K562 (cell line): ENCODE measurements around the gene KRT76. TPM values are rescaled to one million over a fixed set of nuclear protein-coding genes. Genes with fewer than 3 reads are reported as not detected.

Source experiments
- ATAC-seq: fragments of 200-7000 bp; cut with Tn5 transposase; 3 replicates; pipeline ENCODE4 v1.9.1; 2020; ENCODE audit warnings: moderate library complexity
- BruUV-seq: library from RNA; stranded (reverse); fragments of 400-500 nt; replicated peaks from 2 replicates; lab custom pipeline; 2021; lab: Mats Ljungman, UMichigan
- CTCF ChIA-PET: fragments of 300-600 bp; formaldehyde crosslinking; extraction: SDS; loops from one replicate; lab custom pipeline; 2021; ENCODE audit warnings: low intra/inter-chr PET ratio; lab: Yijun Ruan, JAX
- POLR2A ChIA-PET: fragments of 300-600, 350-650 bp; sonication (Branson Sonifier 250); formaldehyde crosslinking; extraction: SDS; loops from one replicate; lab custom pipeline; 2021; ENCODE audit warnings: antibody characterized with exemption, inconsistent platforms; lab: Yijun Ruan, JAX
- DNase-seq, 4 experiments: peaks; one replicate each; pipeline versions ENCODE4 v3.0.0 to v3.0.0-alpha.2; 2011 to 2018; ENCODE audit warnings: low spot score in 3 of 4, mixed read lengths in 3 of 4; ENCODE audit errors: extremely low read depth in 1 of 4
- FAIRE-seq: peaks from 2 replicates; lab custom pipeline; 2011; peaks lifted over from hg19 to GRCh38; lab: Jason Lieb, UNC
- H2AFZ ChIP-seq: 2 replicates; pipeline ENCODE4 v1.6.0; 2011; ENCODE audit warnings: low read depth, low read length, control low read depth, inconsistent platforms
- H3K27ac ChIP-seq: fragments of 200-600 bp; 3 replicates; pipeline ENCODE4 v1.8.0; 2011; ENCODE audit warnings: low read depth, mild to moderate bottlenecking, control low read depth, inconsistent platforms, low read length, moderate library complexity, mixed read lengths; ENCODE audit errors: extremely low read depth
- H3K27me3 ChIP-seq, 2 experiments: fragments of 300-600 bp in 1 of 2; 2 replicates in 1 of 2; 3 replicates in 1 of 2; pipeline versions ENCODE4 v1.6.0 to v1.8.0; 2011; ENCODE audit warnings: inconsistent platforms in 2 of 2, low read length in 2 of 2, mild to moderate bottlenecking in 1 of 2, mixed read lengths in 1 of 2, moderate library complexity in 1 of 2; ENCODE audit not compliant: control insufficient read depth in 2 of 2, insufficient read depth in 2 of 2
- H3K36me3 ChIP-seq: fragments of 300-600 bp; 3 replicates; pipeline ENCODE4 v1.8.0; 2011; ENCODE audit warnings: mild to moderate bottlenecking, low read length, inconsistent platforms; ENCODE audit not compliant: control insufficient read depth, insufficient read depth
- H3K4me1 ChIP-seq, 2 experiments: fragments of 200-600 bp in 1 of 2; replicated peaks in 1 of 2; 2 replicates in 1 of 2; 3 replicates in 1 of 2; pipeline versions ENCODE4 v1.5.1 to v1.8.0; 2011; ENCODE audit warnings: inconsistent platforms in 2 of 2, low read length in 2 of 2, mild to moderate bottlenecking in 1 of 2, mixed read lengths in 1 of 2, moderate library complexity in 1 of 2; ENCODE audit not compliant: control insufficient read depth in 2 of 2, insufficient read depth in 2 of 2
- H3K4me2 ChIP-seq: 2 replicates; pipeline ENCODE4 v1.6.1; 2011; ENCODE audit warnings: low read length, control low read depth, inconsistent platforms, mixed read lengths; ENCODE audit not compliant: insufficient read depth
- H3K4me3 ChIP-seq: fragments of 200-600 bp; sonication (generic), shearing (Covaris generic); 2 replicates; pipeline ENCODE4 v1.5.1; 2016; ENCODE audit warnings: control low read depth, inconsistent platforms
- H3K79me2 ChIP-seq: fragments of 200-600 bp; 3 replicates; pipeline ENCODE4 v1.8.0; 2011; ENCODE audit warnings: low read length, inconsistent platforms; ENCODE audit not compliant: control insufficient read depth, insufficient read depth
- H3K9ac ChIP-seq, 2 experiments: 2 replicates each; pipeline versions ENCODE4 v1.6.0 to v1.6.1; 2011; ENCODE audit warnings: low read depth in 2 of 2, low read length in 2 of 2, control low read depth in 1 of 2, inconsistent platforms in 1 of 2, mild to moderate bottlenecking in 1 of 2, mixed read lengths in 1 of 2; ENCODE audit not compliant: insufficient read depth in 1 of 2
- H3K9me1 ChIP-seq: one replicate; pipeline ENCODE4 v1.6.0; 2011; ENCODE audit warnings: inconsistent platforms, mild to moderate bottlenecking, low read length, moderate library complexity; ENCODE audit not compliant: control insufficient read depth, insufficient read depth
- H3K9me3 ChIP-seq: replicated peaks from 2 replicates; pipeline ENCODE4 v1.5.1; 2011; ENCODE audit warnings: low read depth, low read length, inconsistent platforms; ENCODE audit not compliant: control insufficient read depth, insufficient read depth
- H4K20me1 ChIP-seq: replicated peaks from 2 replicates; pipeline ENCODE4 v1.6.1; 2011; ENCODE audit warnings: low read length, inconsistent platforms, mixed read lengths; ENCODE audit not compliant: control insufficient read depth, insufficient read depth
- BRCA1 ChIP-seq, 2 experiments: fragments of 450-650 bp in 1 of 2; sonication (generic) in 1 of 2; formaldehyde crosslinking in 1 of 2; IDR thresholded peaks; 2 replicates each; pipeline versions ENCODE4 v1.5.0 to v1.6.1; 2017 to 2020; ENCODE audit warnings: mild to moderate bottlenecking in 1 of 2, missing genetic modification reagents in 1 of 2
- CBFB ChIP-seq: sonication (generic); formaldehyde crosslinking; IDR thresholded peaks from 2 replicates; pipeline ENCODE4 v1.4.0; 2020; ENCODE audit warnings: mild to moderate bottlenecking, missing genetic modification reagents
- CHCHD3 ChIP-seq: fragments of 250-450 bp; sonication (Bioruptor Pico); IDR thresholded peaks from 2 replicates; pipeline ENCODE4 v2.1.2; 2022; ENCODE audit warnings: mild to moderate bottlenecking
- ELF2 ChIP-seq: fragments of 250-450 bp; sonication (Bioruptor Pico); IDR thresholded peaks from 2 replicates; pipeline ENCODE4 v1.5.0; 2021; ENCODE audit warnings: mild to moderate bottlenecking
- PRMT5 ChIP-seq: sonication (generic); formaldehyde crosslinking; IDR thresholded peaks from 2 replicates; pipeline ENCODE4 v1.5.0; 2020; ENCODE audit warnings: missing genetic modification reagents
- SP2 ChIP-seq: IDR thresholded peaks from 2 replicates; pipeline ENCODE4 v1.6.1; 2011; ENCODE audit warnings: mild to moderate bottlenecking, low read depth, low read length, moderate library complexity; ENCODE audit not compliant: poor library complexity, severe bottlenecking; ENCODE audit errors: extremely low read depth
- SRSF3 ChIP-seq: fragments of 200-400 bp; formaldehyde crosslinking; IDR thresholded peaks from 2 replicates; pipeline ENCODE4 v1.6.1; 2016; ENCODE audit warnings: mild to moderate bottlenecking, low read length, moderate library complexity; ENCODE audit not compliant: insufficient read depth
- ZNF197 ChIP-seq: fragments of 200-800 bp; sonication (Bioruptor generic); IDR thresholded peaks from 2 replicates; pipeline ENCODE4 v1.6.1; 2016; ENCODE audit warnings: low read depth, missing genetic modification characterization, missing compliant biosample characterization
- ZNF354B ChIP-seq: fragments of 250-450 bp; sonication (Bioruptor Pico); IDR thresholded peaks from 2 replicates; pipeline ENCODE4 v1.4.0; 2020
- WGBS: fragments of 100-300 bp; shearing (Covaris generic); methylation state at CpG from one replicate; pipeline ENCODE4 v1.1.6; 2016; ENCODE audit warnings: low coverage, mixed read lengths; ENCODE audit not compliant: insufficient coverage; ENCODE audit errors: missing lambda C conversion rate; 5-methylcytosine and 5-hydroxymethylcytosine counted together
- in situ Hi-C: fragments of 300-500 bp; cut with MboI; formaldehyde crosslinking; loops from 4 replicates; pipeline ENCODE4 v1.15.0; 2018; ENCODE audit warnings: inconsistent platforms, mixed read lengths
- intact Hi-C: fragments of 100-400 bp; cut with micrococcal nuclease; formaldehyde crosslinking; loops from 2 replicates; pipeline ENCODE4 v1.14.2; 2022
- polyA plus RNA-seq, 8 experiments: library from polyadenylated mRNA; depleted of rRNA in 4 of 8; stranded (reverse) in 5 of 8; unstranded in 3 of 8; fragments of >200 nt; fragmentation: Nextera tagmentation in 2 of 8; fragmentation: Illumina TruSeq in 1 of 8; extraction: Ambion mirVana in 2 of 8; extraction: Trizol in 1 of 8; gene quantifications; 2 replicates each; pipeline versions ENCODE4 v1.2.1 to v1.2.3, GENCODE V29; 2011 to 2014; ENCODE audit warnings: inconsistent platforms in 1 of 8, missing spikeins in 1 of 8
- total RNA-seq, 7 experiments: library from RNA; depleted of rRNA in 6 of 7; stranded (reverse); fragments of >200 nt in 6 of 7; fragmentation: Illumina TruSeq in 2 of 7; extraction: Trizol in 2 of 7; gene quantifications; 2 replicates each; pipeline versions ENCODE4 v1.2.1 to v1.2.3, GENCODE V29; 2011 to 2021; ENCODE audit warnings: low replicate concordance in 1 of 7
- TF ChIP-seq, protein P1 (sequence below): sonication (generic); formaldehyde crosslinking; IDR thresholded peaks from 2 replicates; pipeline ENCODE4 v1.8.0; 2022; ENCODE audit warnings: mild to moderate bottlenecking, missing genetic modification reagents
- TF ChIP-seq, protein P2 (sequence below): sonication (generic); formaldehyde crosslinking; IDR thresholded peaks from 2 replicates; pipeline ENCODE4 v1.9.0; 2022; ENCODE audit warnings: mild to moderate bottlenecking, missing genetic modification reagents
- TF ChIP-seq, protein P3 (sequence below): fragments of 150-350 bp; conservative IDR thresholded peaks from 2 replicates; pipeline ENCODE4 v1.6.1; 2014; ENCODE audit warnings: low read length

The KRT76 gene
- total and polyA plus RNA-seq, 9 of the 15 experiments (the other 6 are each of a cell fraction or from before 2014, with no cell fraction given), result not detected

DNA sequence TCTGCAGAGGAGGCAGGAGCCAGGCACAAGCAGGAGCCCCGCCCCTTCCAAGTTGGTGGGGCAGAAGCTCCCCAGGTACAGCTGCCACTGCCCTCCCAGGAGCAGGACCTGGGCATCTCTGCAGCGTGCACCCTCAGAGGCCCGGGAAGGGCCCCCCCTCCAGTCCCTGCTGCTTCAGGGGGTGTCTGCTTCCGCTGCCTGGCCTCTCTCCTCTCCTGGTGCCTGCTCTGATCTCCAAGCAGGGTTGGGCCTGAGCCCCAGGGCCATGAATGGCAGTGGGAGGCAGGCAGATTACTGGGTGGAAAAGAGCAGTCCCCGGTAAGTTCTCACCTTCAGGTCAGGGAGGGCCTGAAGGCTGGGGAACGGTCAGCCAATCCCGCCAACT is 35.0 kb downstream of the KRT76 start:
- ChIA-PET POLR2A (no interaction called here), CTCF (no interaction called here)
- no TSS peak for BruUV-seq
- TF ChIP-seq, protein P1, sequence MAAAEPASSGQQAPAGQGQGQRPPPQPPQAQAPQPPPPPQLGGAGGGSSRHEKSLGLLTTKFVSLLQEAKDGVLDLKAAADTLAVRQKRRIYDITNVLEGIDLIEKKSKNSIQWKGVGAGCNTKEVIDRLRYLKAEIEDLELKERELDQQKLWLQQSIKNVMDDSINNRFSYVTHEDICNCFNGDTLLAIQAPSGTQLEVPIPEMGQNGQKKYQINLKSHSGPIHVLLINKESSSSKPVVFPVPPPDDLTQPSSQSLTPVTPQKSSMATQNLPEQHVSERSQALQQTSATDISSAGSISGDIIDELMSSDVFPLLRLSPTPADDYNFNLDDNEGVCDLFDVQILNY (CRISPR knock-in tag), result no peak
- TF ChIP-seq BRCA1 (IDR thresholded peaks at IDR 0.05) (no peak), BRCA1 (CRISPR knock-in tag; IDR thresholded peaks at IDR 0.05) (no peak), CHCHD3 (CRISPR knock-in tag) (no peak), SP2 (no peak), CBFB (no peak), ZNF354B (CRISPR knock-in tag) (no peak), ZNF197 (no peak), ELF2 (CRISPR knock-in tag) (no peak), PRMT5 (CRISPR knock-in tag) (no peak), SRSF3 (no peak)
- TF ChIP-seq, protein P2, sequence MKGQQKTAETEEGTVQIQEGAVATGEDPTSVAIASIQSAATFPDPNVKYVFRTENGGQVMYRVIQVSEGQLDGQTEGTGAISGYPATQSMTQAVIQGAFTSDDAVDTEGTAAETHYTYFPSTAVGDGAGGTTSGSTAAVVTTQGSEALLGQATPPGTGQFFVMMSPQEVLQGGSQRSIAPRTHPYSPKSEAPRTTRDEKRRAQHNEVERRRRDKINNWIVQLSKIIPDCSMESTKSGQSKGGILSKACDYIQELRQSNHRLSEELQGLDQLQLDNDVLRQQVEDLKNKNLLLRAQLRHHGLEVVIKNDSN (CRISPR knock-in tag), result no peak
- TF ChIP-seq, protein P3, sequence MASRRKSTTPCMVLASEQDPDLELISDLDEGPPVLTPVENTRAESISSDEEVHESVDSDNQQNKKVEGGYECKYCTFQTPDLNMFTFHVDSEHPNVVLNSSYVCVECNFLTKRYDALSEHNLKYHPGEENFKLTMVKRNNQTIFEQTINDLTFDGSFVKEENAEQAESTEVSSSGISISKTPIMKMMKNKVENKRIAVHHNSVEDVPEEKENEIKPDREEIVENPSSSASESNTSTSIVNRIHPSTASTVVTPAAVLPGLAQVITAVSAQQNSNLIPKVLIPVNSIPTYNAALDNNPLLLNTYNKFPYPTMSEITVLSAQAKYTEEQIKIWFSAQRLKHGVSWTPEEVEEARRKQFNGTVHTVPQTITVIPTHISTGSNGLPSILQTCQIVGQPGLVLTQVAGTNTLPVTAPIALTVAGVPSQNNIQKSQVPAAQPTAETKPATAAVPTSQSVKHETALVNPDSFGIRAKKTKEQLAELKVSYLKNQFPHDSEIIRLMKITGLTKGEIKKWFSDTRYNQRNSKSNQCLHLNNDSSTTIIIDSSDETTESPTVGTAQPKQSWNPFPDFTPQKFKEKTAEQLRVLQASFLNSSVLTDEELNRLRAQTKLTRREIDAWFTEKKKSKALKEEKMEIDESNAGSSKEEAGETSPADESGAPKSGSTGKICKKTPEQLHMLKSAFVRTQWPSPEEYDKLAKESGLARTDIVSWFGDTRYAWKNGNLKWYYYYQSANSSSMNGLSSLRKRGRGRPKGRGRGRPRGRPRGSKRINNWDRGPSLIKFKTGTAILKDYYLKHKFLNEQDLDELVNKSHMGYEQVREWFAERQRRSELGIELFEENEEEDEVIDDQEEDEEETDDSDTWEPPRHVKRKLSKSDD, result no peak
- FAIRE-seq (no peak), DNase-seq (no peak), ATAC-seq (no peak)
- intact Hi-C loops (no loop called here), in situ Hi-C loops (no loop called here)
- Histone ChIP-seq H3K9me3 (no peaks in the 10 kb centered on the region), H3K27me3 (peaks cover 0 to 13% of the 10 kb centered on the region in 2 experiments; a peak in 3 of 5 replicates), H3K79me2 (no peaks in the 10 kb centered on the region), H3K9ac (no peak overlapping the region), H3K4me1 (peaks cover 0 to 4% of the 10 kb centered on the region in 2 experiments; a peak in 1 of 5 replicates), H2AFZ (no peak overlapping the region), H3K36me3 (no peaks in the 10 kb centered on the region), H3K4me3 (no peak overlapping the region), H3K4me2 (no peak overlapping the region), H3K27ac (no peak overlapping the region), H4K20me1 (no peaks in the 10 kb centered on the region; the same call in 1 of the 2 replicates), H3K9me1 (no peaks in the 10 kb centered on the region)
- 2% methylated on average over 7 of the region's 7 CpGs for WGBS
